Measurements from ENCODE around the gene SCAMP3.

Gene SCAMP3

GRCh38 chr1:155285063-155285462, 22.9 kb upstream of the SCAMP3 start:
- DNase-seq = no peak

DNA sequence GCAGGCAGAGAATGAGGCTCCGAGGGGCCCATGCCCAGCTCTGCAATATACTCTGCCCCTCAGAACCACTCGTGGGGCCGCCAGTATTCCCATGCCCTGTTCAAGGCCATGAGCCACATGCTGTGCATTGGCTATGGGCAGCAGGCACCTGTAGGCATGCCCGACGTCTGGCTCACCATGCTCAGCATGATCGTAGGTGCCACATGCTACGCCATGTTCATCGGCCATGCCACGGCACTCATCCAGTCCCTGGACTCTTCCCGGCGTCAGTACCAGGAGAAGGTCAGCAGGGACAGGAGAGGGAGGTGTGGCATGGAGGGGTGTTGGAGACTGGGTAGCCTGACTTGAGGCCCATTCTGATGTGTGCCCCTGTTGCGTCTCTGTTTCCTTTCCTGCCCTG, 22.3 kb upstream of the SCAMP3 start:
- no peak for DNase-seq

DNA sequence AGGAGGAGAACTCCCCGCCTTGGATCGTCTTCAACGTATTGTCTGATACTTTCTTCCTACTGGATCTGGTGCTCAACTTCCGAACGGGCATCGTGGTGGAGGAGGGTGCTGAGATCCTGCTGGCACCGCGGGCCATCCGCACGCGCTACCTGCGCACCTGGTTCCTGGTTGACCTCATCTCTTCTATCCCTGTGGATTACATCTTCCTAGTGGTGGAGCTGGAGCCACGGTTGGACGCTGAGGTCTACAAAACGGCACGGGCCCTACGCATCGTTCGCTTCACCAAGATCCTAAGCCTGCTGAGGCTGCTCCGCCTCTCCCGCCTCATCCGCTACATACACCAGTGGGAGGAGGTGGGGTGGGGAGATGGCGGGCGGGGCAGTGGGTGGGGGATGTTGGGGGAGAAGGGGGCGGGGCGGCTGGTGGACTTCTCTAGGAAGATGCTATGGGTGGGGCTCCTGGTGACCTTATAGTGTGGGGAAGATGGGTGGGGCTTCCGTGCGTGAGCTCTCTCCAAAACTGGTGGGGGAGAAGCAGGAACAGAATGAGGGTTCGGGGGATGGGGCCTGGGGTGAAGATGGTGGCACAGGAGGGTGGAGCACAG, 20.4 kb upstream of the SCAMP3 start:
- DNase-seq = no peak

DNA sequence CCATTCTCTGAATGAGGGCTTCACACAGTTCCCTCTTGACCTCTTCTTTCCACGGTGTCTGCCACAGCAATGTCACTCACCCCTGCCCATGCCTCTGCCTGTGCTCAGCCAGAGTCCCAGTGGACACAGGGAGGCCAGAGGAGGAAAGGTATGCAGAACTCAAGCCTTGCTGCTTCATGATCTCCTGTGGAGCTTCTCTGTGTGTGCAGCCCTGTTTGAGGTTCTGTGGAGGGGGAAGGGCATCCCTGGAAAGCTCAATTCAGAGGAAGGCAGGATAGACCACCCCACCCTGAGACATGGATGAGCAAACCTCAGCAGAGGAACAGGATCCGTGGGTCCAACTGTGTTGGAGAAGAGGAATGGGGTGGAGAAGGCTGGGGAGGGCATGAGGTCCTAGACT, 17.1 kb upstream of the SCAMP3 start:
- no peak for DNase-seq

DNA sequence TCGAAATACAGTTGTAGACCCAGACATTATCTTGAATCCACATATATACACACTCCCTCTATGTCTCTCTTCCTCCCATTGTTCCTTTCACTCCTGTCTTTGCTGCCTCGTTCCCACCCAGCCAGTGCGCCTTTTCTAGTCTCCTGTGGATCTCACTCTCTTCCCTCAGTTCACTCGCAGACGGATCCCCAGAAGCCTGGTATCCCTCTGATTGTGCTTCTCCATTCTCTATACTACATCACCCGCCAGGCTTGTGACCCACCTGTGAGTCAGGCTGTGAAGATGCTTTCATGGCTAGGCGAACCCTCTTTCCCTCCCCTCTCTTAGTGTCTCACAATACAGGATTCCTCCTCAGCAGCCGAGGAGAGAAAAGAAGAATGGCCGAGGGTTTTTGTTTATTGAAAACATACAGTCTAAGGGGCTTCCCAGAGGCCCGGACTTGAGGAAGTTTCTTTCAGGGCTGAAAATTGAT, 16.6 kb upstream of the SCAMP3 start:
- no peak for DNase-seq

DNA sequence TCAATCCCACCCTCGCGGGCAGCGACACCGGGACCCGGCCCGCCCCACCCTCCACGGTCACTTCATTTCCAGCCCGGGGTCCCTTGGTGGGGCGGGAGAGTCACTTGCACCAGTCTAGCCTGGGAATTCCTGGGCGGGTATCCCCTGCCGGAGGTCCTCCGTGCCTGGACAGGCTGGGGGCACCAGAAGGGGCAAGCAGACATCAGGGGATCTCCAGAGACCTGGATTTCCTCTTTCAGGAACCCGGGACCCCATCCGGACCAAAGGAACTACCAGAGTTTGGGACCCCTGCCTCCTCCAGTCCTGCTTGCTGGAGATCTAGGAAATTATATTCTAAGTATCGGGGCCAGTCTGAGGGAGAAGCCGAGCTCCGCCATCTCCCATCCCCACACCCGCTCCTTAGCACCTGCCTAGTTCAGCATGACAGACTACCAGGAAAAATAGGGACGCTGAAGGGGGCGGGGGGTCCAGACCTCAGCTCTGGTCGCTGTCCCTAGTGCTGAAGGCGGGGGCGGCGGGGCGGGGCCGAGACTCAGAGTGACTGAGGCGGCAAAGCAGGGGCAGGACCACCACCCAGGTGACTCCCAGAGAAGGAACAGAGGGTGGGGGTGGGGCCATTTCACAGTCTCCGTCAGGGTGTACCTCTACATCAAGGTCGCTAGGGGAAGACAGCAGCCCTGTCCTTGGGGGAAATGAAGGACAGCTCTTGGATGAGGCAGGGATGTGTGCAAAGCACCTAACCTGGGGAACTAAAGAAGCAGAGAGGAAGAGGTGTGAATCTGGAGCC, 15.9 kb upstream of the SCAMP3 start:
- DNase-seq = peak; percentile 73

DNA sequence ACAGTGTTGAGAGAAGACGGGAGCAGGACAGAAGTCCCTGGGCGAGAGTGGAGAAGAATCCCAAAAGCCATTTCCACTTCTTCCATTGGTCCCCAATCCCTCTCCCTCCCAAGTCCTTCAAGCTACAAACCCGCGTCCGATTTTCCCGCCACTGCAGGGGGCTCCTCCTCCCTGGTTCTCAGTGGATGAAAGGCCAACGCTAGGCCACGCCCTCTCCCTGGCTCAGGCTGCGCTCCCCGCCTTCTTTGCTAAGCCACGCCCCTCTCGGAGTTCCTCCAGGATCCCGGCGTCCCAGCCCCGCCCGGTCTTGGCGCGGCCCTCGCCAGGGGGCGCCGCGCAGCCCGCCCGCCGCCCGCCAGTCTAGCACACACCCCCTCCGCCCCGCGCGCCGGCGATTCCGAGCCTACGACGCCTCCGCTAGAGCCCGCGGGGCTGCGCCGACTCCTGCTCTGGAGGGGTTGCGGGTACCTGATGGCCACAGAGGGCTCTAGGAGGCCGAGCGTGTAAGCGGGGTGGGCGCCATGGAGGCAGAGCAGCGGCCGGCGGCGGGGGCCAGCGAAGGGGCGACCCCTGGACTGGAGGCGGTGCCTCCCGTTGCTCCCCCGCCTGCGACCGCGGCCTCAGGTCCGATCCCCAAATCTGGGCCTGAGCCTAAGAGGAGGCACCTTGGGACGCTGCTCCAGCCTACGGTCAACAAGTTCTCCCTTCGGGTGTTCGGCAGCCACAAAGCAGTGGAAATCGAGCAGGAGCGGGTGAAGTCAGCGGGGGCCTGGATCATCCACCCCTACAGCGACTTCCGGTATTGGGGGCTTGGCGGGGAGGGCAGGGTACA, 15.1 kb upstream of the SCAMP3 start, which contains the start of gene HCN3:
TSS of gene HCN3 (plus strand) at position 394 of the 832 bp plus-strand sequence. CDS start at position 522, 128 bp downstream.
- peak; percentile 96 for DNase-seq

DNA sequence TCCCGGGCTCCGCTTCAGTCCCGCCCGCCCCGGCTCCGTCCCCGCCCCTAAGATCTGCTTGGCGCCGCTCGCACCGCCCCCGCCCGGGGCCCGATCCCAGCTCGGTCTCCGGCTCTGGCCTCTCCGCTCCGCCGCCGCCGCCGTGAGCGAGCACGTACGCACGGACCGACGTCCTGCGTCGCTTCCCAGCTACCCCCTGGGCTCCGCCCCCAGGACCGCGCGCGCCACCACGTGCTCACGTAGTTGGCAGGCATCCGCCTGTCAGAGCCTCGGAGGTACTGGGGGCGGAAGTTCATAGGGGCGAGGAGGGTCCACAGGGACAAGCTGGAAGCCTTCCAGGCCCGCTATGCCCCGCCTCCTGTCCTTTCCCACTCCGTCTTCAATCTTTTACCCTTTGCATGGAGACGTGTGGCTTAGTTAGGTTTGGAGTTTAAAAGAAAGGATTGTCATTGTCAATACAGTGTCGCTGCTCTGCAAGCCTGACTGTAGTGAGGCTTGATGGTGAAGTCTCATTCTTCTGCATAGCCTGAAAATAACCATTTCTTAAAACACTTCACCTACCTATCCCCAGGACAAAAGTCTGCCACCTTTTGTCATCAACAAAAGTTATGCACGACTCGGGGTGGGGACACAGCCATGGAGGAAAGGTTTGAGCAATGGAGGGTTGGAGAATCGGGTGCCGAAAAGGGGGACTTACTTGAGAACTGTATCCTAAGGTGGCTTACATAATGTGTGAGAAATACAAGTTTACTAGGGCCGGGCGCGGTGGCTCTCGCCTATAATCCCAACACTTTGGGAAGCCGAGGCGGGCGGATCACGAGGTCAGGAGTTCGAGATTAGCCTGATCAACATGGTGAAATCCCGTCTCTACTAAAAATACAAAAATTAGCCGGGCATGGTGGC, 11.4 kb upstream of the SCAMP3 start, which contains the start of gene CLK2:
TSS of gene CLK2 (minus strand) at position 162 of the 903 bp plus-strand sequence. CDS start 2,527 bp downstream, outside the sequence.
- DNase-seq = peak; percentile 90

DNA sequence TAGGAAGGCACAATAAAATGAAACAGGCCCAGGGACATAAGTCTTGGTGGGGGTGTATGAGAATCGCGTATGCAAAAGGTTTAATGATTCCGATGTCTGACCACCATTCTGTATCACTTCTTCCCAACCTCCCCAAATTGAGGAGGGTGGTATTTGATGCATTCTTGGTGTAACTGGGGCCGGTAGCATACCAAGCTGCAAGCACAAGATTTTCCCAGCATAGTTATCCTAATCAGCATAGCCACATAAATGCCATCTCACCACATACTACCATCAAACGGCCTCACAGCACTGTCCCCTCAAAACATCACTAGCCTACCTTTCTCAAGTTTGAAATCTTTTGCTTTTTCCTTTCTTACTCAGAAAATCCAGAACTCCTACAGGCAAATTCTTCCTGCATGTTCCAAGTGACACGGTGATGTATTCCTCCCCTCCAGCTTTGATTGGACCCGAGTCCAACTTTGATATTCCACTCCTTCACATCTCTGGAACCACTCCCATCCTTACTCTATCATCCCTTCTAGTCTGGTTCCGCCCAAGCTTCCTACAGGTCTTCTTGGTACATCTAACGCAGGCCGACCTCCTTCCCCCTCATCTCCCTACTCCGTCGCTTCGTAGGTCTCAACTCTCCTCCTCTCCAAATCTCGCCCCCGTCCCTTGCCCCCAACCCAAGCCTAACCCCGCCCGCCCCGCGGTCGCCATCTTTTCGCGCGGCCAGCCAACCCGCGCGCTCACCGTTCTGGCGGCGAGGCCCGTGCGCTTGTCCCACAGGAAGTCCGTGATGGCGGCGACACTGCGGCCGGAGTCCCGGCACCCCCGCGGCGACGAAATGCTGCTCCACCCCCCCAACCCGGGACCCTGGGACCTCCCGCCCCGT, 10.5 kb upstream of the SCAMP3 start:
- DNase-seq = peak; percentile 57

DNA sequence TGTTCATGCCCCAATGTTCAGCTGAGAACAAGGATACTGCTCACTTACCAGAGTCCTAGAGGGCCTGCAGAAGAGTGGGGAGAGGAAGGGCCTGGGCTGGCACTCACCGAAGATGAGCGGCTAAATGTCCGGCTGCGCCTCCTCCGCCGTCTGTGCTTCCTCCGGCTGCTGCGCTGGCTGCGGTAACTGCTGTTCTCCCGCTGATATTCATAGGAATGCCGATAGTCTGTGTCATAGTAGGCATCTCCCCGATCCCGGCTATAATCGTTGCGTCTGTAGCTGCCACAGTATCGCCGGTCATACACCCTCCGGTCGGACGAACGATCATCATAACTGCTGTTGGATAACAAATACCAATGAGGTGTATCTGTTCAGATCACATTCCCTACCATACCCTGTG, 7.2 kb upstream of the SCAMP3 start:
- no peak for DNase-seq

GRCh38 chr1:155268630-155269029, 6.5 kb upstream of the SCAMP3 start:
- no peak for DNase-seq

DNA sequence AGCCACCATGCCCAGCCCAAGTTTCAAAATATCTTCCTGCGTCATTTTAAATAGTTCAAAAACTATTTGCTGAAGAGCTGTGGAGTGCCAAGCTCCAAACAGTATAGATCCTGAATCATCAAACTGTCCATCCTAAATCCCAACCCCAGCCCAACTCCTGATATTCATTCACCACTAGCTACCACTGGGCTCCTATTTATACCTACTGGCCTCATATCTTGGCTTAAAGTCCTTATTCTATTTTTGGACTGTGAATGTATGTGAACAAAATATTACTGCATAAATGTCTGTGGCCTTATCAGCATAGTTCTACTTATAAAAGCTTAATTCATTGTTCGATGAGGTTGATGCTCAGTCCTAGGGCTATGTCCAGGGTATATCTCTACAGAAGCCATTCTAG, 5.2 kb upstream of the SCAMP3 start:
- DNase-seq = no peak

- DNase-seq = no peak
These were observed 4.4 kb upstream of the SCAMP3 start for GRCh38 chr1:155266553-155266952.

DNA sequence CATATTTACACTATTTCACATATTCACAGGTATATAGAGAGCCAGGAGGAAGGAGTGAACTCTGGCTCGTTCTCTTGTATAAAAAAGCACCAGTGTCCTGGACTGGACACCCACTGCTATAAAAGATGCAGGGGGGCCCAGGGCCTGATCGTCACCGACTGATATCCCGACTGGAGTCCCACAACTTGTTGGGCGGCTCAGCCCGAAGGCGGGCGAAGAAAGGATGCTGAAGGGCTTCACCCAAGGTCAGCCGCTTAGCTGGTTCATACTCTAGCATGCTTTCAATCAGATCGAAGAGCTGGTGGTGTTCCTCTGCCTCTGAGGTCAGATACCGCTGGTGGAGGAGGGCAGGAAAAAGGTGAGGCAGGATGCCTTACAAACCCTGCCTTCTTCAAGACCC, 907 bp upstream of the SCAMP3 start:
- DNase-seq = no peak

- no peak for DNase-seq
These were observed 688 bp downstream of the SCAMP3 start for GRCh38 chr1:155261493-155261851.

GRCh38 chr1:155260276-155260675, 1.9 kb downstream of the SCAMP3 start:
- no peak for DNase-seq

GRCh38 chr1:155256058-155256852, 5.9 kb downstream of the SCAMP3 start:
- DNase-seq = no peak

DNA sequence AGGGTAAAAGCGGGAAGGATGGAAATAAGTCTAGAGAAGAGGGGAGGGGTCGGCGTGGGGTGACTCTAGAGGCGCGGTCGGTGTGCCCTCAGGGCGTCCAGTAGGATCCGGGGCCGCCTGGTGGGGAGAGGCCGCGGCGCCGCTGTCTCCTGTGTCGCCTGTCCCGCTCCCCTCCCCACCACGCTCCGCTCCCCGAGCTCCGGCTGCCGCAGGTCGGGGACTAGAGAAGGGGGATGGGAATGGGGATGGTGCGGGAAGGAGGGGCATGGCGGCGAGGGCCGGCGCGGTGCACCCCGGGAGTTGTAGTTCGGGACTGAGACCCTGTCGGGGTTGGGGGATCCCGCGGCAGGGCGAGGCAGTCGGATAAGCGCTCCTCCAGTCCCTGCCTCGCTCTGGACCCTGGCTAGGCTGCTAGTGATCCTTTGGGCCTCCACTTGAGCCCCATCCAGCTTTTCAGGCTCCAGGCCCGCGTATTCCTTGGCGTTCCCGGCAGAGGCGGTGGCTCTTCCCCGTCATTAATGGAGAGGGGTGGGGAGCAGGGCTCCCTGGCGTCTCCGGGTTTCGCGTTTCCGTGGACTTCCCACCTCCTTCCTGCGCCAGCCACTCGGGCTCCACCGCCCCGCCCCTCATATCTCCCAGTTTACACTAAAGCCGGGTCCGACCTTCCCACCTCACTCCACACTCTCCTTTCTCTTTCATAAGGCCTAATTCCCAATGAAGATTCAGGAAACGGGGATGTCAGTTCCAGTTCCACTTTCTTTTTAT, 6.7 kb downstream of the SCAMP3 start, which contains the start of gene ENTREP3:
TSS of gene ENTREP3 (minus strand) at position 241 of the 765 bp plus-strand sequence. CDS start 606 bp downstream, outside the sequence.
- peak; percentile 82 for DNase-seq

- DNase-seq = no peak
These were observed 7.4 kb downstream of the SCAMP3 start for GRCh38 chr1:155254714-155255242.

Data from NCI-H748 treated with DMSO at 0.1 percent for 48 hours (cell line).